Gastroesophageal sphincter (tissue), 3 donors: ENCODE results near the gene RRBP1.

Source experiments
- CTCF ChIP-seq, 4 experiments: fragments of 200-600 bp in 2 of 4; fragments of 450-650 bp in 2 of 4; sonication (generic) in 1 of 4; IDR thresholded peaks; one replicate each; pipeline ENCODE4 v1.5.1; 2017 to 2019; ENCODE audit warnings: antibody characterized with exemption in 4 of 4, mild to moderate bottlenecking in 2 of 4, moderate library complexity in 2 of 4
- EP300 ChIP-seq: sonication (generic); formaldehyde crosslinking; IDR thresholded peaks from one replicate; pipeline ENCODE4 v1.6.1; 2017; ENCODE audit warnings: antibody characterized with exemption, mild to moderate bottlenecking
- POLR2A ChIP-seq, 2 donors: fragments of 450-650 bp; IDR thresholded peaks; one replicate each; pipeline ENCODE4 v1.6.1; 2017; ENCODE audit warnings: antibody characterized with exemption in 2 of 2, mild to moderate bottlenecking in 2 of 2, moderate library complexity in 1 of 2
- POLR2AphosphoS5 ChIP-seq: sonication (generic); formaldehyde crosslinking; IDR thresholded peaks from one replicate; pipeline ENCODE4 v1.6.1; 2017; ENCODE audit warnings: antibody characterized with exemption

- TF ChIP-seq CTCF (IDR thresholded peaks at IDR 0.05) (no peak), POLR2A (IDR thresholded peaks at IDR 0.05) (no peak), EP300 (no peak), POLR2AphosphoS5 (no peak)
Measured at GRCh38 chr20:17637985-17638640, 43.9 kb downstream of the RRBP1 start.
